HepG2 (cell line): ENCODE results near the gene TGM2. TPM values are rescaled to one million over a fixed set of nuclear protein-coding genes. Genes with fewer than 3 reads are reported as not detected.

Source experiments
- KDM3A ChIP-seq: IDR thresholded peaks from 2 replicates; pipeline ENCODE4 v1.6.1; 2018; ENCODE audit warnings: low read depth, missing compliant biosample characterization
- NBN ChIP-seq: fragments of 450-650 bp; conservative IDR thresholded peaks from 2 replicates; pipeline ENCODE4 v1.6.1; 2017
- NFAT5 ChIP-seq: sonication (generic); formaldehyde crosslinking; IDR thresholded peaks from 2 replicates; pipeline ENCODE4 v1.4.0; 2020; ENCODE audit warnings: missing genetic modification reagents
- NR3C1 ChIP-seq: sonication (generic); formaldehyde crosslinking; IDR thresholded peaks from 2 replicates; pipeline ENCODE4 v1.4.0; 2020; ENCODE audit warnings: missing genetic modification reagents
- RARA ChIP-seq: IDR thresholded peaks from 2 replicates; pipeline ENCODE4 v1.6.1; 2016; ENCODE audit warnings: missing genetic modification reagents, missing compliant biosample characterization
- RFX3 ChIP-seq: IDR thresholded peaks from 2 replicates; pipeline ENCODE4 v1.6.1; 2016; ENCODE audit warnings: missing biosample characterization, missing genetic modification reagents
- RORA ChIP-seq: sonication (generic); formaldehyde crosslinking; IDR thresholded peaks from 2 replicates; pipeline ENCODE4 v1.5.0; 2020; ENCODE audit warnings: mild to moderate bottlenecking, missing genetic modification reagents, moderate library complexity
- SRF ChIP-seq: IDR thresholded peaks from 2 replicates; pipeline ENCODE4 v1.6.1; 2011; ENCODE audit warnings: mild to moderate bottlenecking, low read depth, low read length, moderate library complexity
- ZBTB40 ChIP-seq, 2 experiments: fragments of 450-650 bp in 1 of 2; sonication (generic) in 1 of 2; formaldehyde crosslinking in 1 of 2; IDR thresholded peaks; 2 replicates each; pipeline versions ENCODE4 v1.6.1 to v1.8.0; 2016 to 2022; ENCODE audit warnings: antibody characterized with exemption in 1 of 2, mild to moderate bottlenecking in 1 of 2, missing genetic modification reagents in 1 of 2
- ZNF30 ChIP-seq: sonication (generic); formaldehyde crosslinking; IDR thresholded peaks from 2 replicates; pipeline ENCODE4 v1.5.0; 2020; ENCODE audit warnings: mild to moderate bottlenecking, missing genetic modification reagents
- ZNF543 ChIP-seq: sonication (generic); formaldehyde crosslinking; IDR thresholded peaks from 2 replicates; pipeline ENCODE4 v1.4.0; 2020; ENCODE audit warnings: mild to moderate bottlenecking, missing genetic modification reagents
- ZNF670 ChIP-seq: sonication (generic); formaldehyde crosslinking; IDR thresholded peaks from 2 replicates; pipeline ENCODE4 v1.8.0; 2022; ENCODE audit warnings: mild to moderate bottlenecking, missing genetic modification reagents, borderline replicate concordance
- ZNF782 ChIP-seq: sonication (generic); formaldehyde crosslinking; IDR thresholded peaks from 2 replicates; pipeline ENCODE4 v1.4.0; 2020; ENCODE audit warnings: missing genetic modification reagents, mild to moderate bottlenecking, borderline replicate concordance
- ZNF879 ChIP-seq: sonication (generic); formaldehyde crosslinking; IDR thresholded peaks from 2 replicates; pipeline ENCODE4 v1.8.1; 2023; ENCODE audit warnings: missing genetic modification reagents
- polyA plus RNA-seq, 8 experiments: library from polyadenylated mRNA; depleted of rRNA in 3 of 8; stranded (reverse) in 7 of 8; unstranded in 1 of 8; fragments of >200 nt; fragmentation: Illumina TruSeq in 4 of 8; extraction: Trizol in 4 of 8; gene quantifications; 2 replicates each; pipeline versions ENCODE4 v1.2.1 to v1.2.3, GENCODE V29; 2011 to 2016; ENCODE audit warnings: low read depth in 4 of 8, missing spikeins in 1 of 8, mixed read lengths in 1 of 8; ENCODE audit not compliant: insufficient read depth in 1 of 8
- total RNA-seq, 5 experiments: library from RNA; depleted of rRNA; stranded (reverse); fragments of >200 nt; fragmentation: Illumina TruSeq; extraction: Trizol; gene quantifications; 2 replicates each; pipeline ENCODE4 v1.2.3, GENCODE V29; 2016; ENCODE audit warnings: low read depth in 1 of 5

TGM2 gene
- total and polyA plus RNA-seq, 2 of the 13 experiments (the other 11 are each of a cell fraction or from before 2014, with no cell fraction given) = 4.2 to 46.4 TPM

GRCh38 chr20:38167851-38168760 is 3.0 kb upstream of the TGM2 start (continued):
- TF ChIP-seq ZBTB40 (IDR thresholded peaks at IDR 0.05) (no peak), ZBTB40 (CRISPR knock-in tag; IDR thresholded peaks at IDR 0.05) (no peak), ZNF30 (no peak), ZNF782 (CRISPR knock-in tag) (no peak), RARA (CRISPR knock-in tag) (peak; percentile 95), RFX3 (CRISPR knock-in tag) (no peak), NBN (no peak), ZNF879 (no peak), ZNF670 (CRISPR knock-in tag) (no peak), KDM3A (no peak), SRF (no peak), NR3C1 (no peak), RORA (CRISPR knock-in tag) (no peak), ZNF543 (0 out of 2 replicates have a peak, but pooled peaks have one; percentile 27), NFAT5 (CRISPR knock-in tag) (no peak)
